Prostate gland (tissue), 2 donors: ENCODE results near the gene ZNF10.

Experiments used
- POLR2A ChIP-seq: fragments of 450-650 bp; IDR thresholded peaks from one replicate; pipeline ENCODE4 v1.6.1; 2016; ENCODE audit warnings: antibody characterized with exemption, mild to moderate bottlenecking
- TF ChIP-seq, protein P1 (sequence below), 4 experiments: fragments of 200-600 bp in 2 of 4; fragments of 450-650 bp in 2 of 4; sonication (generic) in 2 of 4; IDR thresholded peaks; 1 replicate in 3 of 4; 2 replicates in 1 of 4; pipeline ENCODE4 v1.5.1; 2016 to 2019; ENCODE audit warnings: antibody characterized with exemption in 4 of 4, mild to moderate bottlenecking in 2 of 4, moderate library complexity in 2 of 4

DNA sequence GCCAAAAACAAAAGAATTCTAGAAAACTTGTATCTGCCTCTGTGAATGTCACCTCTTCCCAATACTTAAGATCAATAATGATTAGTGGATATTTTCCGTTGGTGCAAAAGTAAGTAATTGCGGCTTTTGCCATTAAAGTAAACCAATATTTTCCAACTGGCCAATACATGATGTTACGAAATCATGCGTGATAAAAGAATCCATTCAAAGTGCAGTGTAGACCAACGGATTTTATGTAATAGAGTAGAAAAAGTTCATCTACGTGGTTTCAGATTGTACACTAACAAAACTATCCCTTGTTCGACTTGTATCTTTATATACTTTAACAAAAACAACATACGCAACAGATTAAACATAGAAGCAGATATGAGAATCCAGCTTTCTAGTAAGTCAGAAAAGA is 50.2 kb downstream of the ZNF10 start:
- TF ChIP-seq POLR2A = no peak
- TF ChIP-seq, protein P1, sequence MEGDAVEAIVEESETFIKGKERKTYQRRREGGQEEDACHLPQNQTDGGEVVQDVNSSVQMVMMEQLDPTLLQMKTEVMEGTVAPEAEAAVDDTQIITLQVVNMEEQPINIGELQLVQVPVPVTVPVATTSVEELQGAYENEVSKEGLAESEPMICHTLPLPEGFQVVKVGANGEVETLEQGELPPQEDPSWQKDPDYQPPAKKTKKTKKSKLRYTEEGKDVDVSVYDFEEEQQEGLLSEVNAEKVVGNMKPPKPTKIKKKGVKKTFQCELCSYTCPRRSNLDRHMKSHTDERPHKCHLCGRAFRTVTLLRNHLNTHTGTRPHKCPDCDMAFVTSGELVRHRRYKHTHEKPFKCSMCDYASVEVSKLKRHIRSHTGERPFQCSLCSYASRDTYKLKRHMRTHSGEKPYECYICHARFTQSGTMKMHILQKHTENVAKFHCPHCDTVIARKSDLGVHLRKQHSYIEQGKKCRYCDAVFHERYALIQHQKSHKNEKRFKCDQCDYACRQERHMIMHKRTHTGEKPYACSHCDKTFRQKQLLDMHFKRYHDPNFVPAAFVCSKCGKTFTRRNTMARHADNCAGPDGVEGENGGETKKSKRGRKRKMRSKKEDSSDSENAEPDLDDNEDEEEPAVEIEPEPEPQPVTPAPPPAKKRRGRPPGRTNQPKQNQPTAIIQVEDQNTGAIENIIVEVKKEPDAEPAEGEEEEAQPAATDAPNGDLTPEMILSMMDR (IDR thresholded peaks at IDR 0.05) = no peak
